Hematopoietic multipotent progenitor cell (in vitro differentiated cells): ENCODE measurements around the gene LPAR4. TPM values are rescaled to one million over a fixed set of nuclear protein-coding genes. Genes with fewer than 3 reads are reported as not detected.
"Not testable (repeated sequence)": the region's sequence is repeated elsewhere in the genome, so short reads cannot be mapped to it uniquely, and the experiment has no call there.

Source experiments
- DNase-seq, 3 donors: peaks; one replicate each; pipeline ENCODE4 v3.0.0-alpha.2; 2011 to 2015; ENCODE audit warnings: low read depth in 2 of 3, low spot score in 2 of 3
- total RNA-seq: library from RNA; depleted of rRNA; stranded (reverse); fragments of >200 nt; gene quantifications from one replicate; pipeline ENCODE4 v1.2.3, GENCODE V29; 2012

Gene LPAR4, protein sequence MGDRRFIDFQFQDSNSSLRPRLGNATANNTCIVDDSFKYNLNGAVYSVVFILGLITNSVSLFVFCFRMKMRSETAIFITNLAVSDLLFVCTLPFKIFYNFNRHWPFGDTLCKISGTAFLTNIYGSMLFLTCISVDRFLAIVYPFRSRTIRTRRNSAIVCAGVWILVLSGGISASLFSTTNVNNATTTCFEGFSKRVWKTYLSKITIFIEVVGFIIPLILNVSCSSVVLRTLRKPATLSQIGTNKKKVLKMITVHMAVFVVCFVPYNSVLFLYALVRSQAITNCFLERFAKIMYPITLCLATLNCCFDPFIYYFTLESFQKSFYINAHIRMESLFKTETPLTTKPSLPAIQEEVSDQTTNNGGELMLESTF
- total RNA-seq: 0.27 TPM

DNA sequence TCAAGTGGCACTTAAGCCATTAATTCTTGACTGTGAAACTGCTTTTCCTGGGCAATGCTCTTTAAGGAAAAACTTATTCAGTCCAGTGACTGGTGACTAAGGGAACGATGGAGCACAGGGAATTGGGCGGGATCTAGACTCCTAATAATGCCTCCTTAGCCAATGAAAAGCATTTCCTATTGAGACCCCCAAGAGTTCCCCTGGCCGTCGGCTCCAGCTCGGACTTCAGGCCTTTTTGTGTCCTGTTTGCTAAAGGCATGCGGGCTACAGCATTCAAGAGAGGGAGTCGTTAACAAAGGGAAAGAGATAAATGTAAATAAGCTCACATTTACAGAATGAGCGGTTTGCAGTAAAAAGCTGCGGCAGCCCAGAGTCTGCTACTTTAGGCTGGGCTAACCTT, at the start of gene LPAR4:
TSS of gene LPAR4 (plus strand) at position 232 of the 400 bp plus-strand sequence. CDS start 7,150 bp downstream, outside the sequence.
- DNase-seq: no peak

DNA sequence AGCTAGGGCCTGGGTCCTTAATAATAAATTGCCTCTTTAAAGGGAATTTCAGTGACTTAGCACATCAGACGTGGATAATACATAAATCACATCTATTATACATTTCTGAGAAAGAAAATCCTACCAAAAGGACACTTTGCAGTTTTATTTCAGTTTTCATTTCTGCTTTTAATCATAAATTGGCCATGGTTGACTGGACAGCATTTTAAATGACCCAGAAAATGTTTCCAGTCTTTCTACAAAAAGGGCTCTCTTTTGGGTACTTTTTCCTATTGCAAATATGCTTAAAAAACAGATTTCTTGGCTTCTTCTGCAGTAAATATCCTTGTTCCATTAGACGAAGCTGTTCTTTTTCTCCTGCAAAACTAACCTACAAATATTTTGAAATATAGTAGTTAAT, 41.4 kb upstream of the LPAR4 start:
- DNase-seq: no peak

DNA sequence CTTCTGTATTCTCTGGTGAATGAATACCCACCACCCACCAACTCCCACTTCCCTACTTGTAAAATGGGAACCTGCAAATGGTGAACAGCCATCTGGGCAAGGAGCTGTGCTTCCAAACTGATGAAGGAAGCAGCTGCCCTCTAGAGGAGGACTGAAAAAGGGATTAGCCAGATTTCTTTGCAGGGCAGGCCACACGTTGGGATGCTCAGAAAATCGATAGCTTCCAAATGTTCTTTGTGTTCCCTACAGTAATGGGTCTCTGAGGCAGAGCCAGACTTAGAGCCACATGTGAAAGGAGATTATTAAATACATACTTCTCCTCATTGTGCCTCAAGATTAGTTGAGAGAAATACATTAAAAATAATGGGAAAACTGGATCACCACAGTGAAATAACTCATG, 39.3 kb upstream of the LPAR4 start:
- DNase-seq: peak in 2 of 3 donors; percentile 8 to 36

DNA sequence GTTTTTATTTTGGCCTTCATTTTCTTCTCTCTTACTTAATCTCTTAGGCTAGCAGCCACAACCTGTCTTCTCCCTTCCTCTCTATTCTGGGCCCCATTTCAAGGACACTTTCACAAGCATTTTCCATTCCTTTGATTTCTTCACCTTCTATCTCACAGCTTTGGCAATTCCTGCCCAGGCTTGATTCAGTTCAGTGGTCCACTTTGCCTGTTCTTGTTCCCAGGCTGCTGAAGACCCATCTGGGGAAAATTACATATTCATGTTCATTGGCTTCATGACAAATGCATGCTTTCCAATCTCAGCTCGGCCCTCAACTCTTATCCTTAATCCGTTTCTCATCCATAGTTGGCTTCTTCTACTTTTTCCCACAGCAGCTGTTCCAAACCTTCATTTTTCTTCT, 38.7 kb upstream of the LPAR4 start:
- no peak for DNase-seq

DNA sequence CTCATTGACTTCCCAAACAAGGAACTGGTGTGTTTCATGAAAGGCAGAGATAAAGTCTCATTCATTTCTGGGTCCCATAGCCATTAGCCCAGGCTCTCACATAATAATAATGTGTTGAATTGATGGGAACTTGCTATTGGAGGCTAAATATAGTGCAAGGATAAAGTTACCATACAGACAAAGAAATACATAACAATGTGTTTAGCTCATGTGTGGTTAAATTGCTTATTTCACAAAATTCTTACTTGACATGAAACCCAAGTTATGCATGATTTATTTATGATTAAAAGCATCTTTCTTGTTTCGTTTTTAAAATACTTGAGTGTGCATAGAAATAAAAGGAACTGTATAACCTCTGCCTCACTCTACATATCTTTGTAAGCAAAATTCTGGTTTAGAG, 37.3 kb upstream of the LPAR4 start:
- peak in 1 of 3 donors; percentile 2 for DNase-seq

DNA sequence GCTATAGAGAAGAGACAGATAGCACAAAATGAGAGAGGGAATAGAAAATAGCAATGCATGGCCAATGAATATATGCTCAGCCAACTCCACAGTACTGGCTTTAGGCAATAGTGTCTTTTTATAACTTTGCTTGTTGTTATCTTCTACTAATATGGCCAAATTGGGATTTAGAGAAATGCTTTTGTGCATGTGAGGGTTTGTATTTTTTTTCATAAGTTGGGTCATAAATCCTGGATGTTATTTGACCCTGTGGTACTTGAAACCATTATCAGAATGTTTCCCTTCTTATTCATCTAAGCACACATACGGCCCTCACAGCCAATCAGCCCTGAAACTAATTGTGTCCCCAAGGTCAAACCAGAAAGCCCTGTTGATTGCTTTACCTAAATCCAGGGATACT, 35.2 kb upstream of the LPAR4 start:
- no peak for DNase-seq

DNA sequence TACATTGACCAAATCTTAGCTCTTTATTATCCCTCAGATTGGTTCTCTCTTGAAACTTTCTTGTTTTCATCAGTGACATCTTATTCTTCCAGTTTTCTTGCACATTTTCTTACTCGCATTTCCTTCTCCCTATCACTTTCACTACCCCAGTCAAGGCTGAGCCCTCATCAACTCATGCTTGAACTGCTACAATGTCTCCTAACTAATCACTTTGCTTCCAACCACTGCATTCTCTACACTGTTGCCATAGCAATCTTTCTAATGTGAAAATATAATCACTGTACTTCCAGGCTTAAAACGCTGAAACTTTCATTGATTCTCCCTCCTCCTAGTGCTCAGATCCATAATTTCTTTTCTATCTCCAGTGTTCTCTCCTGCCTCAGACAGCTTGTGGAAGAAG, 22.2 kb upstream of the LPAR4 start:
- no peak for DNase-seq

DNA sequence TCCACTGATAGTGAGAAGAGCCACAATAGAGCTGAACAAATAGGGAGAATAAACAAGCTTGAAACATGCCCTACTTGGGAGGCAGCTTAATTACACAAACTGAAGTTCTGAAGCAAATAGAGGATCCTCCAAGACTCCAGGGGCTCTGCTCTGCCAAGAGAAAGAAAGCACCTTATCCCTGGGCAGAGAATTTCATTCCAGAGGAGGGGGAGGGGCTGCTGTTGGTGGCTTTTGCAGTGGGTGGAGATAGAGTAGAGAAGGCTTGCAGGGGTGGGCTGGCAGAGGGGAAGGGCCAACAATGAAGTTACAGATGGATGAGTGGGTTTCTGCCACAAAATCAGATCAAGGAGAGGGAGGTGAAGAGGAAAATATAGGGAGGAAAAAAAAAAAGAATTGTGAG, 1.0 kb upstream of the LPAR4 start:
- no peak for DNase-seq

DNA sequence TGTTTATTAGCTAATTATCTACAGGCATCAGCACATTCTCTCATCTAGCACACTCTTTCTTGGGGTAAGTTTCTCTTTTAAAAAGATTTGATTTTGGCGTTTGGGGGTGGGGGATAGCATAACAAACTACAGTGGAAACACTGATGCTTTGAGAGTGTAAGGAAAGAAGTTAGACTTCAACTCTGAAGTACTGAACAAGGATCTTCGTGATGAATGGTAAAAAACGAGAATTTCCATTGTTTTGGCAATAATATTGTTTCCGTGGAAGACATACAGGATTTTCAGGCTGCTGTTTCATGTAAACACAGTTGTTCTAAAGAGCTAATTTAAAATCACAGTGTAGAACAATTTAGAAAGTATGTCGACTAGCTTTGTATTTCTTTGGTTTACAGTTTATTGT, 451 bp downstream of the LPAR4 start:
- no peak for DNase-seq

DNA sequence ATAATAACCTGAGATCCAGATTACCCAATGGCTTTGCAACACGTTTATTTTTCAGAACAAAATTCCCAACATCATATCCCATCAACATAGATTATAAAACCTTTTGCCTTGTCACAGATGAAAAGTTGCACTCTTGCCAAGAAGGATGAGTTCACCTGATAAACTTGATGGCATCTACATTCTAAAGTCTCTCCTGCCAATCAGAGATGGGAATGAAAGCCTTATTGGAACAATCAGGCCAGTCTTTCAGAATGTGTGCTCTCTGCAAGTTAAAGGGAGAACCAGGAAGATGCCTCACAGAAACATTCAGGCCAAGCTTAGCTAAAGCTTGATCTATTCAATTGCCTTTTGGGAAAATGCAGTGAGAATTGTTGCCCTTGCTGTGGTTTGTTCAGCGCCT, 1.3 kb downstream of the LPAR4 start:
- DNase-seq: no peak

DNA sequence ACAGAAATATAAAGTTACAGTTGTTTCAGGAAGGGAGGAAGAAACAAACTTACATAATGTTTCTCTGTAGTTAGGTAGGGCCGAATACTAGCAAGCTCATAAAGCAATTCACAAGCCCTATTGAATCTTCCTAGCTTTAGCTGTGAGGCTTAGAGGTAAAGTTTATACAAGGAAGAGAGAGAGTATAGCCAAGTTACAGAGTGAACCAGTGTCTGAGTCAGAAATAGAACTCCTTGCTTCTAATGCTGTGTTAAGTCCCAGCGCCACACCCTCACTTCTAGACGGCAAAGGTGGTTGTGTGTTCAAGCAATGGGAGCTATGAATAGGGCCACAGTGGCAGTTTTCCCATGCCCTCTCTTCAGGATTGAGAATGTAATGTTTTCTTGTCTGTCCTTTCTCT, 6.1 kb downstream of the LPAR4 start:
- no peak for DNase-seq

DNA sequence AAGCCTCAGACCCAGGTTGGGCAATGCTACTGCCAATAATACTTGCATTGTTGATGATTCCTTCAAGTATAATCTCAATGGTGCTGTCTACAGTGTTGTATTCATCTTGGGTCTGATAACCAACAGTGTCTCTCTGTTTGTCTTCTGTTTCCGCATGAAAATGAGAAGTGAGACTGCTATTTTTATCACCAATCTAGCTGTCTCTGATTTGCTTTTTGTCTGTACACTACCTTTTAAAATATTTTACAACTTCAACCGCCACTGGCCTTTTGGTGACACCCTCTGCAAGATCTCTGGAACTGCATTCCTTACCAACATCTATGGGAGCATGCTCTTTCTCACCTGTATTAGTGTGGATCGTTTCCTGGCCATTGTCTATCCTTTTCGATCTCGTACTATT, 7.4 kb downstream of the LPAR4 start:
- DNase-seq: no peak

DNA sequence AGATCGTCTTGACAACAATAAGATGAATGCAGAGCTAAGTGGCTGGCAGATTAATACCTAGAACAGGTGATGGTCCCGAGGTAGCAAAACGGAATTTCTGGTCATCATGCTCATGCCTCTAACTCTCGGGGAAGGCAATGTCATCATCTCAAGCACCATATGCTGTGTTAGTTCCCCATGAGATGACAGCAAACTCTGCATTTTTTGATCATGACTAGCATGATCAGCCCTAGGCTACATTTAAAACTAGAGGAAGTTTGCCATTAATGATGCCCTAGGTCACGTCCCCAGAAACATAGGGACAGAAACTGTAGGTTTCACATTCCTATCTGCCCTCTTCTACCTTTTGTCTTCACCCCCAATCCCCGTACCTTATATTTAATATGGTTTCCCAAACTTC, 11.6 kb downstream of the LPAR4 start:
- DNase-seq: no peak

DNA sequence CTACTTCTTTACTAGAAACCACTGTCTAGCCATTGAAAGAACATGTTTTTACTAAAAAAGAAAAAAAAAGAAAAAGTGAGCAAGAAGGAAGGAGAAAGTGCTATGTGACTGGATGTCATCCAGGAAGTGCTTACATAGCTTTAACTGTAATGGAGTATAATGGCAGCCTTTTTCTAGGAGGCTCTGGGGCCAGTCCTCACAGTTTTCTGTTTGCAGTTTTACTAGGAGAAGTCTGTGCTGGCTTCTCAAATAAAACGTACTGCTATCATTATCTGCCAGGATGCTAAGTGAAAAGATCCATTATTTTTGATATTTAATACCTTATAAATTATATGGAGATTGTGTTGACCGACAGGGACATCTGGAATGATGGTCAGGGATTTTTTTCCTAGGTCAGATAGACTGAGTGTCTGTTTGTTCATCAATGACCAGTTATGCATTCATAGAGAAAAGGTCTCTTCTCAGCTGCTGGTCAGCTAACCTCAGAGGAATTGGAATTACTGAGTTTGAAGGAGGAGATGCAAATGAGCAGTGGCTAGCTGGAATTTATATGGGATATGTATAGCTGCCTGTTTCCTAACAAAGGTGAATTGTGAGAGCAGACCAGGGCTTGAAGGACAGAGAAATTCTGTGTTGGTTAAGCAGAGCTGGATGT, 21.7 kb downstream of the LPAR4 start:
- no peak for DNase-seq

DNA sequence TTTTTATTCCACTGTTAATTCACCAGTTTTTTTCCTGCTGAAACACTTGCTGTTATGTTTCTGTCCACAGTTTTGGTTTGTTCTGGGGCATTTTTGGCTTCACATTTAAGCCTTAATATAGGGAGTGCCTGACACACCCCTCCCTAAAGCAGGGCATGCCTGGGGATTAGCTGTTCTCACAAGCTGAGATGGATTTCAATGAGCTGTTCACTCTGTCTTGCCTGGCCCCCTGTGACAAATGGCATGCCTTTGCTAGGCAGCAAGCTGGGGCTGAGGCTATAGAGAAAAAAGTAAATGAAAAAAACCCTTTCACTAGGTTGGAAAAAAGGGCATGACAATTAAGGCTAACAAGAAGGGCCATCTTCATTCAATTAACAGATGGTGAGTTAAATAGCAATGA, 22.4 kb downstream of the LPAR4 start:
- no peak for DNase-seq

DNA sequence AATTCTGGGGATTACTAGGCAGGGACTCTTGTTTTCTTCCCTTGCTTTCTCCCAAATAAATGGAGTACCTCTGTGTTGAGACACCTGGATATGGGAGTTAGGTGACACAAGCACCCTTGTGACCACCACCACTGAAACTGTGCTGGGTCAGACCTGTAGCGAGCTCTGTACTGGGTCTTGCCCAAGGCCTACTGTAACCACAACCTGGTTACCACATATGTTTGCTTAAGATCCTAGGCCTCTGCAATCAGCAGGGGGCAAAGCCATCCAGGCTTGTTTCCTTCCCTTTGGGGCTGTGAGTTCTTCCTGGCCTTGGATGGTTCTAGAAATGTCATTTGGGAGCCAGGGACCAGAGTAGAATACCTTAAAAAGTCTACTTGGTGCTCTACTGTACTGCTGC, 49.4 kb downstream of the LPAR4 start:
- no peak for DNase-seq

DNA sequence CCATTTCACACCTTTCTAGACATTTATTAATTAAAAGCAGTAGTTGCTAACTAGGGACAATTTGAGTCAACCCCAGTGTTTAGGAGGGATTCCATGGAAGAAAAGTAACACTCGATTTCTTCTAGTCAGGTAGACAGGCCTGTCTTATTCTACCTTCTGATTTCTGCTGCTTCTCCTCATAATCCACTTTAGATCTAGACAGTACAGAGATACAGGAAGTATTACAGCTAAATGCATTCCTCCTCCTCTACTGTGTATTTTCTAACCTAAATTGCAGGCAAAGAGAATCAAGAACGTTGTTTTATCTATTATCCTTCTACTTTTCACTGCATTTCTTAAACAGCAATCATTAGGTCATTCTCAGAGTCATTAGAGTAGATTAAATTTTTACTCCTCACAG, 52.6 kb downstream of the LPAR4 start:
- DNase-seq: no peak

DNA sequence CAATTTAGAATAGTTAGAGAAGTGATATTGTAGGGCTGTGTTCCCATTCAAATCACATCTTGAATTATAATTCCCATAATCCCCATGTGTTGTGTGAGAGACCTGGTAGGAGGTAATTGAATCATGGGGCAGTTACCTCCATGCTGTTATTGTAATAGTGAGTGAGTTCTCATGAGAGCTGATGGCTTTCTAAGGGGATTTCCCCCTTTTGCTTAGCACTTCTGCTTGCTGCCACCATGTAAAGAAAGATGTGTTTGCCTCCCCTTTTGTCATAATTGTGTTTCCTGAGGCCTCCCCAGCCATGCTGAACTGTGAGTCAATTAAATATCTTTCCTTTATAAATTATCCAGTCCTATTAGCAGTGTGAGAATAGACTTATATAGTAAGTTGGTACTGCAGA, 53.2 kb downstream of the LPAR4 start:
- no peak for DNase-seq

DNA sequence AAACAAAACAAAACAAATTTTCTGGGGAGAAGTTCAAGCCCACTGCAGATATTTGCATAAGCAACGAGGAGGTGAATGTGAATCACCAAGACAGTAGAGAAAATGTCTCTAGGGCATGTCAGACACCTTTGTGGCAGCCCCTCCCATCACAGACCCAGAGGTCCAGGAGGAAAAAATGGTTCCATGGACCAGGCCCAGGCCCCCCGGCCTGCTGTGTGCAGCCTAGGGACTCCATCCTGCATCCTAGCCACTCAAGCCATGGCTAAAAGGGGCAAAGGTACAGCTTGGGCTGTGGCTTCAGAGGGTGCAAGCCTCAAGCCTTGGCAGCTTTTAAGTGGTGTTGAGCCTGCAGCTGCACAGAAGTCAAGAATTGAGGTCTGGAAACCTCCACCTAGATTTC, 54.0 kb downstream of the LPAR4 start:
- DNase-seq: no peak

DNA sequence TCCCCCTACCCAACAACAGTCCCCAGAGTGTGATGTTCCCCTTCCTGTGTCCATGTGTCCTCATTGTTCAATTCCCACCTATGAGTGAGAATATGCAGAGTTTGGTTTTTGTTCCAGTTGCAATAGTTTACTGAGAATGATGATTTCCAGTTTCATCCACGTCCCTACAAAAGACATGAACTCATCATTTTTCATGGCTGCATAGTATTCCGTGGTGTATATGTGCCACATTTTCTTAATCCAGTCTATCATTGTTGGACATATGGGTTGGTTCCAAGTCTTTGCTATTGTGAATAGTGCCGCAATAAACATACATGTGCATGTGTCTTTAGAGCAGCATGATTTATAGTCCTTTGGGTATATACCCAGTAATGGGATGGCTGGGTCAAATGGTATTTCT, 55.0 kb downstream of the LPAR4 start:
- DNase-seq: not testable (repeated sequence)
